ENCODE data around the gene TSPAN18.

- TF ChIP-seq MAX (IDR thresholded peaks at IDR 0.05) (no peak), ASH2L (IDR thresholded peaks at IDR 0.05; ENCODE audit: low read length) (no peak), POLR2A (IDR thresholded peaks at IDR 0.05; ENCODE audit: control extremely low read depth in 1 of 2, low read depth in 2 of 2, low read length in 2 of 2) (no peak), POLR2AphosphoS5 (IDR thresholded peaks at IDR 0.05; ENCODE audit: low read depth, low read length) (no peak), YY1 (IDR thresholded peaks at IDR 0.05; ENCODE audit: low read depth, low read length) (no peak), TBP (IDR thresholded peaks at IDR 0.05; ENCODE audit: low read depth, low read length) (no peak), JUND (IDR thresholded peaks at IDR 0.05; ENCODE audit: low read length) (no peak), EGR1 (IDR thresholded peaks at IDR 0.05; ENCODE audit: borderline replicate concordance, low read depth, low read length) (no peak)
- TF ChIP-seq, protein P1, sequence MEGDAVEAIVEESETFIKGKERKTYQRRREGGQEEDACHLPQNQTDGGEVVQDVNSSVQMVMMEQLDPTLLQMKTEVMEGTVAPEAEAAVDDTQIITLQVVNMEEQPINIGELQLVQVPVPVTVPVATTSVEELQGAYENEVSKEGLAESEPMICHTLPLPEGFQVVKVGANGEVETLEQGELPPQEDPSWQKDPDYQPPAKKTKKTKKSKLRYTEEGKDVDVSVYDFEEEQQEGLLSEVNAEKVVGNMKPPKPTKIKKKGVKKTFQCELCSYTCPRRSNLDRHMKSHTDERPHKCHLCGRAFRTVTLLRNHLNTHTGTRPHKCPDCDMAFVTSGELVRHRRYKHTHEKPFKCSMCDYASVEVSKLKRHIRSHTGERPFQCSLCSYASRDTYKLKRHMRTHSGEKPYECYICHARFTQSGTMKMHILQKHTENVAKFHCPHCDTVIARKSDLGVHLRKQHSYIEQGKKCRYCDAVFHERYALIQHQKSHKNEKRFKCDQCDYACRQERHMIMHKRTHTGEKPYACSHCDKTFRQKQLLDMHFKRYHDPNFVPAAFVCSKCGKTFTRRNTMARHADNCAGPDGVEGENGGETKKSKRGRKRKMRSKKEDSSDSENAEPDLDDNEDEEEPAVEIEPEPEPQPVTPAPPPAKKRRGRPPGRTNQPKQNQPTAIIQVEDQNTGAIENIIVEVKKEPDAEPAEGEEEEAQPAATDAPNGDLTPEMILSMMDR (IDR thresholded peaks at IDR 0.05; ENCODE audit: control extremely low read depth in 1 of 3, insufficient read depth in 1 of 3, low read depth in 1 of 3, low read length in 3 of 3), result no peak
Measured at GRCh38 chr11:44774108-44774507, 47.3 kb downstream of the TSPAN18 start.
